Mammary epithelial cell (primary cell): ENCODE measurements around the gene ABCA9.

ENCODE experiments used
- CTCF ChIP-seq, 2 donors: IDR thresholded peaks in 1 of 2; conservative IDR thresholded peaks in 1 of 2; 2 replicates each; pipeline ENCODE4 v1.5.1; 2011 to 2012; ENCODE audit warnings: inconsistent platforms in 2 of 2, low read length in 2 of 2, mild to moderate bottlenecking in 2 of 2, control low read depth in 1 of 2, low read depth in 1 of 2; ENCODE audit not compliant: insufficient read depth in 1 of 2; ENCODE audit errors: extremely low read depth in 1 of 2
- EZH2 ChIP-seq: IDR thresholded peaks from 2 replicates; pipeline ENCODE4 v1.6.1; 2012; ENCODE audit warnings: low read length, inconsistent platforms, borderline replicate concordance

GRCh38 chr17:68972119-68972704 is 88.5 kb downstream of the ABCA9 start:
- TF ChIP-seq CTCF (conservative IDR thresholded peaks at IDR 0.05 in 1 of 2, IDR thresholded peaks at IDR 0.05 in 1 of 2; ENCODE audit: extremely low read depth in 1 of 2, insufficient read depth in 1 of 2, low read depth in 1 of 2, low read length in 2 of 2) (peak; percentile 38 to 64), EZH2 (no peak)
